GDM1 (cell line): ENCODE data around the gene ZIC5.

Experiments
- DNase-seq: peaks from one replicate; lab custom pipeline; 2025; lab: John Stamatoyannopoulos, UW

Gene ZIC5

GRCh38 chr13:99971576-99972189 lies at the start of gene ZIC5:
Gene ZIC5 (minus strand): TSS chr13:99971767. CDS start chr13:99971603, 164 bp downstream.
- DNase-seq, result no peak

GRCh38 chr13:100019780-100020356 lies 48.3 kb upstream of the ZIC5 start:
- no peak for DNase-seq

GRCh38 chr13:100014621-100015020 lies 43.1 kb upstream of the ZIC5 start:
- DNase-seq, result no peak

GRCh38 chr13:99998261-99998660 lies 26.7 kb upstream of the ZIC5 start:
- no peak for DNase-seq

- no peak for DNase-seq
Observed at GRCh38 chr13:99997702-99998214, 26.2 kb upstream of the ZIC5 start.

GRCh38 chr13:99996381-99996973 lies 24.9 kb upstream of the ZIC5 start:
- no peak for DNase-seq

- no peak for DNase-seq
Observed at GRCh38 chr13:99995589-99996380, 24.2 kb upstream of the ZIC5 start.

- no peak for DNase-seq
Observed at GRCh38 chr13:99995104-99995588, 23.6 kb upstream of the ZIC5 start.

- no peak for DNase-seq
Observed at GRCh38 chr13:99994638-99995020, 23.1 kb upstream of the ZIC5 start.

GRCh38 chr13:99993660-99994637 lies 22.4 kb upstream of the ZIC5 start:
- DNase-seq, result no peak

GRCh38 chr13:99992949-99993351 lies 21.4 kb upstream of the ZIC5 start:
- no peak for DNase-seq

GRCh38 chr13:99991828-99992775 lies 20.5 kb upstream of the ZIC5 start:
- no peak for DNase-seq

- no peak for DNase-seq
Observed at GRCh38 chr13:99991013-99991827, 19.7 kb upstream of the ZIC5 start.

- no peak for DNase-seq
Observed at GRCh38 chr13:99990126-99990977, 18.8 kb upstream of the ZIC5 start.

- DNase-seq, result no peak
Observed at GRCh38 chr13:99989276-99990125, 17.9 kb upstream of the ZIC5 start.

GRCh38 chr13:99988529-99989275 lies 17.1 kb upstream of the ZIC5 start:
- DNase-seq, result no peak
